HG03135 (cell line): ENCODE data around the gene KLF16.

Source experiments
- ATAC-seq: cut with Tn5 transposase; IDR thresholded peaks from one replicate; pipeline ENCODE4 v1.9.1; 2021; ENCODE audit warnings: mild to moderate bottlenecking, moderate library complexity; ENCODE audit not compliant: unreplicated experiment

Gene KLF16

GRCh38 chr19:1811942-1812425 is 51.4 kb downstream of the KLF16 start, which contains the start of gene ATP8B3:
Gene ATP8B3, minus strand, starts transcription at chr19:1812276. Its CDS starts 540 bp downstream, at chr19:1811736.
- ATAC-seq: peak; percentile 9

GRCh38 chr19:1811472-1811894 is 51.9 kb downstream of the KLF16 start:
- ATAC-seq: no peak

- ATAC-seq: no peak
Measured at GRCh38 chr19:1810439-1811160, 52.8 kb downstream of the KLF16 start.

GRCh38 chr19:1809678-1810077 is 53.7 kb downstream of the KLF16 start:
- ATAC-seq: no peak

GRCh38 chr19:1808395-1808731 is 55.0 kb downstream of the KLF16 start:
- ATAC-seq: no peak

- no peak for ATAC-seq
Measured at GRCh38 chr19:1807695-1808394, 55.5 kb downstream of the KLF16 start.

GRCh38 chr19:1807030-1807694 is 56.2 kb downstream of the KLF16 start:
- no peak for ATAC-seq

GRCh38 chr19:1806184-1807029 is 57.0 kb downstream of the KLF16 start:
- no peak for ATAC-seq

- ATAC-seq: no peak
Measured at GRCh38 chr19:1805401-1806183, 57.8 kb downstream of the KLF16 start.

- no peak for ATAC-seq
Measured at GRCh38 chr19:1804858-1805257, 58.5 kb downstream of the KLF16 start.
